Measurements from ENCODE around the gene PAIP2B. TPM values are rescaled to one million over a fixed set of nuclear protein-coding genes. Genes with fewer than 3 reads are reported as not detected.

Gene PAIP2B
- total RNA-seq, 2 experiments from 2014 or later, result 3.0 to 6.9 TPM

GRCh38 chr2:71253476-71253875 lies 26.6 kb upstream of the PAIP2B start:
- H3K36me3 ChIP-seq (ENCODE audit: insufficient read depth, low read length), result no peaks in the 10 kb centered on the region
- no peaks in the 10 kb centered on the region for H3K9me3 ChIP-seq (ENCODE audit: low read length)
- intact Hi-C loops (cut with micrococcal nuclease; ENCODE audit: unreplicated experiment), result no loop called here
- no peak overlapping the region for H3K4me2 ChIP-seq (ENCODE audit: low read length)
- DNase-seq (ENCODE audit: low spot score), result no peak
- H3K9me2 ChIP-seq (ENCODE audit: insufficient read depth, low read length), result no peaks in the 10 kb centered on the region
- no peaks in the 10 kb centered on the region for H4K20me1 ChIP-seq (ENCODE audit: insufficient read depth, low read length)
- TF ChIP-seq EZH2phosphoT487 (IDR thresholded peaks at IDR 0.05; ENCODE audit: borderline replicate concordance, low read depth, low read length), result no peak
- no peak for TF ChIP-seq CTCF (conservative IDR thresholded peaks at IDR 0.05; ENCODE audit: low read length)
- no peaks in the 10 kb centered on the region for H3K4me1 ChIP-seq (ENCODE audit: insufficient read depth, low read length, poor library complexity, severe bottlenecking)
- ChIA-PET POLR2A (interaction anchor here (0.5 kb wide), 1 partner anchor 223 kb away, joined by 3 read pairs; no protein-coding TSS in a partner anchor), CTCF (ENCODE audit: unreplicated experiment) (no interaction called here)
- H2AFZ ChIP-seq (ENCODE audit: low read length), result no peak overlapping the region
- H3K4me3 ChIP-seq (ENCODE audit: low read depth, low read length, poor library complexity, severe bottlenecking), result no peak overlapping the region
- no peaks in the 10 kb centered on the region for H3K79me2 ChIP-seq (ENCODE audit: insufficient read depth, low read depth, low read length)
- no TSS peak for BruUV-seq (replicated peaks)
- H3K27ac ChIP-seq (ENCODE audit: low read depth, low read length, poor library complexity, severe bottlenecking), result no peak overlapping the region

- Histone ChIP-seq H3K36me3 (ENCODE audit: insufficient read depth, low read length) (no peaks in the 10 kb centered on the region), H3K79me2 (ENCODE audit: insufficient read depth, low read depth, low read length) (no peaks in the 10 kb centered on the region), H3K4me3 (ENCODE audit: low read depth, low read length, poor library complexity, severe bottlenecking) (no peak overlapping the region), H4K20me1 (ENCODE audit: insufficient read depth, low read length) (no peaks in the 10 kb centered on the region), H3K4me2 (ENCODE audit: low read length) (no peak overlapping the region), H3K27ac (ENCODE audit: low read depth, low read length, poor library complexity, severe bottlenecking) (no peak overlapping the region), H3K4me1 (ENCODE audit: insufficient read depth, low read length, poor library complexity, severe bottlenecking) (no peaks in the 10 kb centered on the region), H2AFZ (ENCODE audit: low read length) (no peak overlapping the region), H3K9me3 (ENCODE audit: low read length) (no peaks in the 10 kb centered on the region), H3K9me2 (ENCODE audit: insufficient read depth, low read length) (no peaks in the 10 kb centered on the region)
- TF ChIP-seq CTCF (conservative IDR thresholded peaks at IDR 0.05; ENCODE audit: low read length), result no peak
- no peak for TF ChIP-seq EZH2phosphoT487 (IDR thresholded peaks at IDR 0.05; ENCODE audit: borderline replicate concordance, low read depth, low read length)
- POLR2A ChIA-PET, result interaction anchor here (0.5 to 0.7 kb wide), 2 partner anchors 224 to 447 kb away, joined by 3 read pairs; no protein-coding TSS in a partner anchor
- BruUV-seq (replicated peaks), result no TSS peak
- CTCF ChIA-PET (ENCODE audit: unreplicated experiment), result no interaction called here
- DNase-seq (ENCODE audit: low spot score), result no peak
- intact Hi-C loops (cut with micrococcal nuclease; ENCODE audit: unreplicated experiment), result no loop called here
These were observed 26.0 kb upstream of the PAIP2B start for GRCh38 chr2:71252862-71253261.

- TF ChIP-seq CTCF (conservative IDR thresholded peaks at IDR 0.05; ENCODE audit: low read length) (no peak), EZH2phosphoT487 (IDR thresholded peaks at IDR 0.05; ENCODE audit: borderline replicate concordance, low read depth, low read length) (no peak)
These were observed 24.0 kb upstream of the PAIP2B start for GRCh38 chr2:71250935-71251334.

More at GRCh38 chr2:71250935-71251334, 24.0 kb upstream of the PAIP2B start:
- Histone ChIP-seq H3K79me2 (ENCODE audit: insufficient read depth, low read depth, low read length) (no peaks in the 10 kb centered on the region), H3K27ac (ENCODE audit: low read depth, low read length, poor library complexity, severe bottlenecking) (no peak overlapping the region), H3K36me3 (ENCODE audit: insufficient read depth, low read length) (no peaks in the 10 kb centered on the region), H3K4me3 (ENCODE audit: low read depth, low read length, poor library complexity, severe bottlenecking) (no peak overlapping the region), H3K4me2 (ENCODE audit: low read length) (no peak overlapping the region), H3K4me1 (ENCODE audit: insufficient read depth, low read length, poor library complexity, severe bottlenecking) (no peaks in the 10 kb centered on the region), H3K9me3 (ENCODE audit: low read length) (no peaks in the 10 kb centered on the region), H2AFZ (ENCODE audit: low read length) (no peak overlapping the region), H3K9me2 (ENCODE audit: insufficient read depth, low read length) (no peaks in the 10 kb centered on the region), H4K20me1 (ENCODE audit: insufficient read depth, low read length) (no peaks in the 10 kb centered on the region)
- BruUV-seq (replicated peaks), result no TSS peak
- intact Hi-C loops (cut with micrococcal nuclease; ENCODE audit: unreplicated experiment), result no loop called here
- POLR2A ChIA-PET, result interaction anchor here (2.6 kb wide), 1 partner anchor 15 kb away, joined by 10 read pairs; no protein-coding TSS in a partner anchor
- DNase-seq (ENCODE audit: low spot score), result no peak
- CTCF ChIA-PET (ENCODE audit: unreplicated experiment), result no interaction called here
